Mucosa of stomach (tissue), 1 donor: ENCODE measurements around the gene IRF4.

Source experiments
- H3K27me3 ChIP-seq: one replicate; pipeline ENCODE4 v1.7.0; 2013; ENCODE audit warnings: mild to moderate bottlenecking, low read length; ENCODE audit not compliant: control insufficient read depth, insufficient read depth
- H3K36me3 ChIP-seq: one replicate; pipeline ENCODE4 v1.7.0; 2013; ENCODE audit warnings: low read length; ENCODE audit not compliant: control insufficient read depth, insufficient read depth
- H3K4me1 ChIP-seq: one replicate; pipeline ENCODE4 v1.7.0; 2013; ENCODE audit warnings: mild to moderate bottlenecking, low read length; ENCODE audit not compliant: control insufficient read depth, insufficient read depth
- H3K4me3 ChIP-seq: one replicate; pipeline ENCODE4 v1.7.0; 2013; ENCODE audit warnings: low read length
- H3K9ac ChIP-seq: one replicate; pipeline ENCODE4 v1.7.0; 2013; ENCODE audit warnings: mild to moderate bottlenecking, low read length, moderate library complexity
- H3K9me3 ChIP-seq: one replicate; pipeline ENCODE4 v1.7.0; 2013; ENCODE audit warnings: mild to moderate bottlenecking, low read length, moderate library complexity; ENCODE audit not compliant: control insufficient read depth
- donor health status: Pancreatic carcinoma.

IRF4 gene

GRCh38 chr6:393391-394221, 2.1 kb downstream of the IRF4 start:
- peaks cover 3% of the 10 kb centered on the region for H3K4me1 ChIP-seq
- no peak overlapping the region for H3K9ac ChIP-seq
- no peaks in the 10 kb centered on the region for H3K9me3 ChIP-seq
- H3K27me3 ChIP-seq = peaks cover 83% of the 10 kb centered on the region
- H3K4me3 ChIP-seq = no peak overlapping the region
- H3K36me3 ChIP-seq = no peaks in the 10 kb centered on the region

- peaks cover 72% of the 10 kb centered on the region for H3K27me3 ChIP-seq
- H3K36me3 ChIP-seq = no peaks in the 10 kb centered on the region
- no peak overlapping the region for H3K9ac ChIP-seq
- no peaks in the 10 kb centered on the region for H3K9me3 ChIP-seq
- H3K4me1 ChIP-seq = peaks cover 3% of the 10 kb centered on the region
- H3K4me3 ChIP-seq = no peak overlapping the region
Observed at GRCh38 chr6:394641-395289, 3.2 kb downstream of the IRF4 start.

GRCh38 chr6:395432-396125, 4.0 kb downstream of the IRF4 start:
- Histone ChIP-seq H3K4me1 (peaks cover 3% of the 10 kb centered on the region), H3K27me3 (peaks cover 64% of the 10 kb centered on the region), H3K9ac (no peak overlapping the region), H3K36me3 (no peaks in the 10 kb centered on the region), H3K9me3 (no peaks in the 10 kb centered on the region), H3K4me3 (no peak overlapping the region)

- H3K9ac ChIP-seq = no peak overlapping the region
- H3K9me3 ChIP-seq = no peaks in the 10 kb centered on the region
- peaks cover 3% of the 10 kb centered on the region for H3K4me1 ChIP-seq
- no peaks in the 10 kb centered on the region for H3K36me3 ChIP-seq
- H3K27me3 ChIP-seq = peaks cover 58% of the 10 kb centered on the region
- no peak overlapping the region for H3K4me3 ChIP-seq
Observed at GRCh38 chr6:396126-396520, 4.6 kb downstream of the IRF4 start.

GRCh38 chr6:397056-397455, 5.5 kb downstream of the IRF4 start:
- Histone ChIP-seq H3K36me3 (no peaks in the 10 kb centered on the region), H3K9ac (no peak overlapping the region), H3K27me3 (peaks cover 49% of the 10 kb centered on the region), H3K4me1 (peaks cover 3% of the 10 kb centered on the region), H3K4me3 (no peak overlapping the region), H3K9me3 (no peaks in the 10 kb centered on the region)

- Histone ChIP-seq H3K9ac (no peak overlapping the region), H3K27me3 (peaks cover 43% of the 10 kb centered on the region), H3K9me3 (no peaks in the 10 kb centered on the region), H3K4me3 (no peak overlapping the region), H3K4me1 (no peaks in the 10 kb centered on the region), H3K36me3 (no peaks in the 10 kb centered on the region)
Observed at GRCh38 chr6:397604-398003, 6.1 kb downstream of the IRF4 start.

- H3K9ac ChIP-seq = no peak overlapping the region
- H3K9me3 ChIP-seq = no peaks in the 10 kb centered on the region
- no peaks in the 10 kb centered on the region for H3K36me3 ChIP-seq
- H3K27me3 ChIP-seq = peaks cover 39% of the 10 kb centered on the region
- H3K4me1 ChIP-seq = no peaks in the 10 kb centered on the region
- no peak overlapping the region for H3K4me3 ChIP-seq
Observed at GRCh38 chr6:398065-398464, 6.5 kb downstream of the IRF4 start.

- peaks cover 36% of the 10 kb centered on the region for H3K27me3 ChIP-seq
- H3K9ac ChIP-seq = no peak overlapping the region
- no peaks in the 10 kb centered on the region for H3K36me3 ChIP-seq
- H3K9me3 ChIP-seq = no peaks in the 10 kb centered on the region
- no peaks in the 10 kb centered on the region for H3K4me1 ChIP-seq
- H3K4me3 ChIP-seq = no peak overlapping the region
Observed at GRCh38 chr6:398558-399078, 7.1 kb downstream of the IRF4 start.

- Histone ChIP-seq H3K27me3 (peaks cover 26% of the 10 kb centered on the region), H3K4me3 (no peak overlapping the region)
Observed at GRCh38 chr6:399785-400534, 8.4 kb downstream of the IRF4 start.

GRCh38 chr6:400815-401214, 9.3 kb downstream of the IRF4 start:
- Histone ChIP-seq H3K9me3 (no peaks in the 10 kb centered on the region), H3K27me3 (peaks cover 23% of the 10 kb centered on the region), H3K4me1 (no peaks in the 10 kb centered on the region), H3K36me3 (no peaks in the 10 kb centered on the region), H3K4me3 (no peak overlapping the region), H3K9ac (no peak overlapping the region)

More at GRCh38 chr6:399785-400534, 8.4 kb downstream of the IRF4 start:
- no peak overlapping the region for H3K9ac ChIP-seq
- no peaks in the 10 kb centered on the region for H3K36me3 ChIP-seq
- H3K4me1 ChIP-seq = no peaks in the 10 kb centered on the region
- no peaks in the 10 kb centered on the region for H3K9me3 ChIP-seq

- no peak overlapping the region for H3K4me3 ChIP-seq
- no peaks in the 10 kb centered on the region for H3K9me3 ChIP-seq
- H3K36me3 ChIP-seq = no peaks in the 10 kb centered on the region
- no peak overlapping the region for H3K9ac ChIP-seq
- peaks cover 17% of the 10 kb centered on the region for H3K27me3 ChIP-seq
- no peaks in the 10 kb centered on the region for H3K4me1 ChIP-seq
Observed at GRCh38 chr6:401239-401993, 9.9 kb downstream of the IRF4 start.
